HUDEP-2 (cell line): Measurements from ENCODE around the gene NR6A1.

ENCODE experiments used
- DNase-seq, 76 experiments: peaks; one replicate each; lab custom pipeline; 2025; ENCODE audit not compliant: unreplicated experiment in 76 of 76; lab: John Stamatoyannopoulos, UW

NR6A1 gene

DNA sequence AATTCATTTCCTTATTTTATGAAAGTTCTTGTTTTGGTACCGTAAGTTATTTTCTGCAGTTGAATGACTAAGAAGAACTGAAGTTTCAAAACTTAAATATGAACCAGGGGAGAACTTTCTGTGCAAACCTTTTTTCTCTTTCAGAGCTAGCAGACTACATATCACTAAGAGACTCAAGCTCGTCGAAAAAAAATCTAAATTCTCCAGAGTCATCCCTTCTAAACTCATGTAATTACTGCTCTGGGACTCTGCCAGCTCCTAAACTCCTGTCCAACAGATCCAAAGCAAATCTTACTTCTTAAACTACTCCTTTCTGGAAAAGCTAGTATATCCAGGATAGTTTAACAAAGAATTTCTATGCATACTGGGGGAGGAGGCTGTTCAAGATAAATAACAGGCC, 176.9 kb downstream of the NR6A1 start:
- DNase-seq, result no peak

- no peak for DNase-seq
These were observed 177.5 kb downstream of the NR6A1 start for GRCh38 chr9:124593651-124594058.

DNA sequence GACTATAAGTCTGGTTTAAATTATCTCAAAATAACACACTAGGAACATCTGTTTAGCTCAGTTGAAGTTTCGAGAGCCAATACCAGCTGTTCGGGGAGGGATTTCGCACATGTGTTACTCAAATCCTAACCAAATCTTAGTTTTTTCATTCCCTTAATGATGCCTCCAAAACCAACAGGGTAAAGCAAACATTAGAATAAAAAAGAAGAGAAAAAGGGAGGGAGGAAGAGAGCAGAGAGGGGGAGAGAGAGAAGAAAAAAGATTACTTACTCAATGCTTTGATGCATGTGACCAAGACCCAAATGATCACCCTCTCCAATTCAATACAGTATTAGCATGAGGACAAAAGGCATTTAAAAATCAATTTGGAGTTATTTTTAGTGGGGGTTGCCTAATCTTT, 177.9 kb downstream of the NR6A1 start:
- no peak for DNase-seq

GRCh38 chr9:124590889-124591641, 180.0 kb downstream of the NR6A1 start:
- no peak for DNase-seq

GRCh38 chr9:124584631-124585030, 186.5 kb downstream of the NR6A1 start:
- DNase-seq, result no peak

DNA sequence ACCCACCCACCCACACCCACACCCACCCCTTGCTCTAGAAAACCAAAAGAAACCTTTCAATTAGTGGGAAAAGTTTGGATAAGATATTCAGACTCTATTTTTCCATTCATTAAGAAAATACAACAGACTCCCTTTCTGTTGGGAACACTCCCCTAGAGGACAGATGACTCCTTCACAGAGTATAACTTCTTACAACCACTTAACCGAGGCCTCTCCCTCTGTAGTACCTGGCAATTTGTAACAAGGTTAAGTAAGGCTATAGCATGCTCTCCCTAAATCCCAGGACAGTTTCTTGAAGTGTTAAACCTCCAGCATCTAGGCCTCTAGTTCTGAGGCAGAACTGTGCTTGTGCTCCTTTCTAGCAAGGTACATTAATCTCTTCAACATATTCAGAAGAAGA, 188.0 kb downstream of the NR6A1 start:
- DNase-seq, result no peak

- no peak for DNase-seq
These were observed 190.9 kb downstream of the NR6A1 start for GRCh38 chr9:124580186-124580585.

DNA sequence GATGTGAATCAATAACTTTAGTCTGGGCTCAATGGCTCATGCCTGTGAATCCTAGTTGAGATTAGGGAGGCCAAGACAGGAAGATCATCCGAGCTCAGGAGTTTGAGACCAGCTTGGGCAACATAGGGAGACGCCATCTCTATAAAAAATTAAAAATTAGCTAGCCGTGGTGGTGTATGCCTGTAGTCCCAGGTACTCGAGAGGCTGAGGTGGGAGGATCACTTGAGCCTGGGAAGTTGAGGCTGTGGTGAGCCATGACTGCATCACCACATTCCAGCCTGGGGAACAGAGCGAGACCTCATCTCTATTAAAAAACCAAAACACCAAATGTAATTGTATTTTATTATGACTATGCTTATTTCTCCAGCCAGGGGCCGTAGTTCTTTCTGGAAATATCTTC, 194.4 kb downstream of the NR6A1 start:
- no peak for DNase-seq

- no peak for DNase-seq
These were observed 196.4 kb downstream of the NR6A1 start for GRCh38 chr9:124574534-124575375.

- DNase-seq, result no peak
These were observed 200.0 kb downstream of the NR6A1 start for GRCh38 chr9:124570942-124571666.

DNA sequence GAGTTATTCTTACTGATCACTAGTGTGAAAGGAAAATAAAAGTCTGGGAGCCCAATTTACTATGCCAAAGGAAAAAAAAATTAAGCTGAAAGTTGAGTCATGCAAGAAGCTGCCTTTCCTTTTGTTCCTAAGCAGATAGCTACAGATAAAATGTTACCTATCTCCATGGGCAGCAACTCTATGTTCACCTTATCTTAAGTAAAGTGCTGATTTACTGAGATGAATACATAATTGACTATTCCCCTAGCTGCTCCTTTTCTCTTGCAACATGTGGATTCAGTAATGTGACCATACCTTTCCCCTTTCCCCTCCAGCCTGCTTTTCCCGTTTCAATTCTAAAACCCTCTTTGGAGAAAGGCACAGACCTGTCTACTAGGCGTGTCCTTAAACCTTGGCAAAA, 201.2 kb downstream of the NR6A1 start:
- no peak for DNase-seq

- DNase-seq, result no peak
These were observed 203.7 kb downstream of the NR6A1 start for GRCh38 chr9:124567362-124567761.

DNA sequence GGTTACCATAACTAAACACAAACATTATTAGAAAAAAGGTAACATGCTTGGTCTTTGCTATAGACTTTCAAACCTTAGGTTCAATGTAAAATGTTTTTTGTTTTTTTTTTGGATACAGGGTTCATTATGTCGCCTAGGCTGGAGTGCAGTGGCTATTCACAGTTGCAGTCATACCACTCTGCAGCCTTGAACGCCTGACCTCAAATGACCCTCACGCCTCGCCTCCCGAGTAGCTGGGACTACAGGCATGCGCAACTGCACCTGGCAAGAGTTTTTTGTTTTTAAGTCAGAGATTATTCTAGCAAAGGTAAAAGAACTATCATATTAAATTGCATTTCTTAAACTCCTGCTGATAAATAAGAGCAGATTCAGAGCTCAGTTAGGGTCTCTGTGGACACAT, 208.8 kb downstream of the NR6A1 start:
- DNase-seq, result no peak

GRCh38 chr9:124559871-124560270, 211.2 kb downstream of the NR6A1 start:
- no peak for DNase-seq

DNA sequence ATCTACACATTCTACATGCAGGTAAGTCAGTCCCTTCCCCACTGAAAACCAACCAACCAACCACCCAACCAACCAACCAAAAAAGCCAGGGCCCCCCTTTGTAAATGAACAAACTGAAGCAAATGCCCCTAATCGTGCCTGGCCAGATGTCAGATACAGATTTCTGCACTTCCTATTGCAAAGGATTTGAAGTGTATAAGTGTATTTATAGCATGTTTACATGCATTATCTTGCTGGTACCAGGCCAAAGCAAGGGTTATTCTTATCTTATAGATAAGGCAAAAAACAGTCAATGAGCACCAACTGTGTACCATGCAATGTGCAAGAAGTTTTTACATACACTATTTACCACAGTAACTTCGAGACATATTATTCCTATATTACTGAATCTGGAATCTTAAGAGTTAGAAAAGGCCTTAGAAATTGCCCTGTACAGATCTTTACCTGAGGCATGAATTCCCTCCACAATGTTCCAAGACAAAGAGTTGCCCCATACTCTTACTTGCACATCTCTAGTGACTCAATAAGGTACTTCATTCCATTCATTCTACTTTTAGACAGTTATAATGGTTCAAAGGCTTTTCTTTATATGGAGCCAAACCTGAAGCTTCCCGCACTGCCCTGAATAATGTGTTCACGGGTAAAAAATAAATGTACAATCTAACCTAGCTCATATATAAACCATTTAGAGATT, 212.2 kb downstream of the NR6A1 start:
- DNase-seq, result peak in 1 of 76 experiments; percentile 4

GRCh38 chr9:124557895-124558294, 213.2 kb downstream of the NR6A1 start:
- no peak for DNase-seq

DNA sequence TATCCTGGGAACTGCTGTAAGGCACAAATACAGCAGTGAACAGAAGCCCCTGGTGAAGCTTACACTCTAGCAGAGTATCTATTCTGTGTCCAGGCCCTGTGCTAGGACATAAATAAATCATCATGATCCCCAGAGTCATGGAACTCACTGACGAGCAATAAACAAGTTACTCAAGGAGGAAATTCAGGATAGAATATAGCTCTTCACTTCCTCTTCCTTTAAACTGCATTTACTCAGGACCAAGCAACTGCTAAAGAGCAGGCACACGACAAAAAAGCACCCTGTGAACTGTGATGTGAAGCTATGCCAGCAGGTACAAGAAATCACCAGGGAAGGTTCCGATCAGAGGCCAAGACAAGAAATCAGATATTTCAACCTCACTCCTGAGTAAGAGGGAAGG, 216.1 kb downstream of the NR6A1 start:
- no peak for DNase-seq

GRCh38 chr9:124553738-124554137, 217.4 kb downstream of the NR6A1 start:
- DNase-seq, result no peak

- DNase-seq, result no peak
These were observed 218.9 kb downstream of the NR6A1 start for GRCh38 chr9:124552273-124552605.

DNA sequence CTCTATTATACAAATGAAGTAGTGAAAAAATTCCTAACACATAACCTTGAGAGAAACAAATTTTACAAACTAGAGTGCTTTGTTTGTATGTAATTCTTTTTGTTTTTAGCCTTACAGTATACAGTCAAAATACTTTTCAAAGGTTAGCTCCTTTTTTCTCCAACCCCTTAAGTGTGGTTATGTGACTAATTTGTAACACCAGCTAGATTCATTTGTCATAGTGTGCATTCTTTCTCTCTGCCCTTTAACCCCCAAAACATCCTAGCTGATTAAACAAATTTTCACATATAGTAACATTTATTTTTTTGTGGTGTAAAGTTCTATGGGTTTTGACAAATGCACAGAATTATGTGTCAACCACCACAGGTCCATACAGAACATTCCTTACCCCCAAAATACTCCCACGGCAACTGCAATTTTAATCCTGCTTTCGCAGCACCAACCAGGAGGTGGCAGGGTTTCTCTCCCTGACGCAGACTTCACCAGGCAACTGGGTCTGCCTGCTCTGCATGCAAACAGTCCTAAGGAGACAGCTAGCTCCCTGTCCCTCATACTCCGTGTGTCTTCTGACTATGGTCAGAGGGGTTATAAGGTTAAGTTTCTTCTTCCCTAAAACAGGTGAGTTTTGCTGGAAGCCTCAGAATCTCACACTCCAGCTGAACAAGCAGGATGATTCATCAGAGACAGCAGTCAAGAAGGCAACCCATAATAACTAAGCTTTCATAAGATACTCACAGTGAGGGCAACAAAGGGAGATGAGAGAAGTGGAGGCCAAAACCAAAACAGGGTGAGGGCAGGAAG, 219.4 kb downstream of the NR6A1 start:
- DNase-seq, result peak in 43 of 76 experiments; percentile 2 to 49 (median 28)
